ENCODE measurements around the gene TMEM131L.
"Not testable (repeated sequence)": the region's sequence is repeated elsewhere in the genome, so short reads cannot be mapped to it uniquely, and the experiment has no call there.

GRCh38 chr4:153416456-153416855, 49.7 kb upstream of the TMEM131L start:
- TF ChIP-seq, protein P1, sequence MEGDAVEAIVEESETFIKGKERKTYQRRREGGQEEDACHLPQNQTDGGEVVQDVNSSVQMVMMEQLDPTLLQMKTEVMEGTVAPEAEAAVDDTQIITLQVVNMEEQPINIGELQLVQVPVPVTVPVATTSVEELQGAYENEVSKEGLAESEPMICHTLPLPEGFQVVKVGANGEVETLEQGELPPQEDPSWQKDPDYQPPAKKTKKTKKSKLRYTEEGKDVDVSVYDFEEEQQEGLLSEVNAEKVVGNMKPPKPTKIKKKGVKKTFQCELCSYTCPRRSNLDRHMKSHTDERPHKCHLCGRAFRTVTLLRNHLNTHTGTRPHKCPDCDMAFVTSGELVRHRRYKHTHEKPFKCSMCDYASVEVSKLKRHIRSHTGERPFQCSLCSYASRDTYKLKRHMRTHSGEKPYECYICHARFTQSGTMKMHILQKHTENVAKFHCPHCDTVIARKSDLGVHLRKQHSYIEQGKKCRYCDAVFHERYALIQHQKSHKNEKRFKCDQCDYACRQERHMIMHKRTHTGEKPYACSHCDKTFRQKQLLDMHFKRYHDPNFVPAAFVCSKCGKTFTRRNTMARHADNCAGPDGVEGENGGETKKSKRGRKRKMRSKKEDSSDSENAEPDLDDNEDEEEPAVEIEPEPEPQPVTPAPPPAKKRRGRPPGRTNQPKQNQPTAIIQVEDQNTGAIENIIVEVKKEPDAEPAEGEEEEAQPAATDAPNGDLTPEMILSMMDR (conservative IDR thresholded peaks at IDR 0.05; ENCODE audit: low read length): not testable (repeated sequence)
- TF ChIP-seq EZH2phosphoT487 (IDR thresholded peaks at IDR 0.05; ENCODE audit: borderline replicate concordance): not testable (repeated sequence)
